Upper lobe of left lung (tissue), 4 donors: ENCODE measurements around the gene RMDN2.

Experiments
- EP300 ChIP-seq, 4 donors: sonication (generic); formaldehyde crosslinking; IDR thresholded peaks; one replicate each; pipeline ENCODE4 v1.5.1; 2017; ENCODE audit warnings: antibody characterized with exemption in 4 of 4, control low read depth in 2 of 4
- TF ChIP-seq, protein P1 (sequence below), 6 experiments: fragments of 450-650 bp in 4 of 6; fragments of 200-600 bp in 2 of 6; sonication (generic) in 2 of 6; IDR thresholded peaks; one replicate each; pipeline ENCODE4 v1.5.1; 2016 to 2019; ENCODE audit warnings: antibody characterized with exemption in 6 of 6

- TF ChIP-seq, protein P1, sequence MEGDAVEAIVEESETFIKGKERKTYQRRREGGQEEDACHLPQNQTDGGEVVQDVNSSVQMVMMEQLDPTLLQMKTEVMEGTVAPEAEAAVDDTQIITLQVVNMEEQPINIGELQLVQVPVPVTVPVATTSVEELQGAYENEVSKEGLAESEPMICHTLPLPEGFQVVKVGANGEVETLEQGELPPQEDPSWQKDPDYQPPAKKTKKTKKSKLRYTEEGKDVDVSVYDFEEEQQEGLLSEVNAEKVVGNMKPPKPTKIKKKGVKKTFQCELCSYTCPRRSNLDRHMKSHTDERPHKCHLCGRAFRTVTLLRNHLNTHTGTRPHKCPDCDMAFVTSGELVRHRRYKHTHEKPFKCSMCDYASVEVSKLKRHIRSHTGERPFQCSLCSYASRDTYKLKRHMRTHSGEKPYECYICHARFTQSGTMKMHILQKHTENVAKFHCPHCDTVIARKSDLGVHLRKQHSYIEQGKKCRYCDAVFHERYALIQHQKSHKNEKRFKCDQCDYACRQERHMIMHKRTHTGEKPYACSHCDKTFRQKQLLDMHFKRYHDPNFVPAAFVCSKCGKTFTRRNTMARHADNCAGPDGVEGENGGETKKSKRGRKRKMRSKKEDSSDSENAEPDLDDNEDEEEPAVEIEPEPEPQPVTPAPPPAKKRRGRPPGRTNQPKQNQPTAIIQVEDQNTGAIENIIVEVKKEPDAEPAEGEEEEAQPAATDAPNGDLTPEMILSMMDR (IDR thresholded peaks at IDR 0.05) = no peak
- TF ChIP-seq EP300 (IDR thresholded peaks at IDR 0.05) = no peak
These were observed 41.2 kb downstream of the RMDN2 start for GRCh38 chr2:37966326-37966725.
